IPS-20b (cell line): ENCODE results near the gene ZDHHC14.

Experiments
- H3K27ac ChIP-seq: one replicate; pipeline ENCODE4 v1.5.1; 2013; ENCODE audit warnings: low read length
- H3K27me3 ChIP-seq: 2 replicates; pipeline ENCODE4 v1.6.1; 2013; ENCODE audit warnings: mild to moderate bottlenecking, low read length, inconsistent platforms; ENCODE audit not compliant: insufficient read depth
- H3K36me3 ChIP-seq: 2 replicates; pipeline ENCODE4 v1.6.1; 2013; ENCODE audit warnings: low read depth, mild to moderate bottlenecking, inconsistent platforms, low read length, moderate library complexity; ENCODE audit not compliant: insufficient read depth
- H3K4me1 ChIP-seq: 2 replicates; pipeline ENCODE4 v1.6.1; 2013; ENCODE audit warnings: mild to moderate bottlenecking, control low read depth, inconsistent platforms, low read length, moderate library complexity; ENCODE audit not compliant: insufficient read depth
- H3K4me3 ChIP-seq: 2 replicates; pipeline ENCODE4 v1.5.1; 2013; ENCODE audit warnings: mild to moderate bottlenecking, low read length, inconsistent platforms
- H3K9ac ChIP-seq: 2 replicates; pipeline ENCODE4 v1.6.1; 2013; ENCODE audit warnings: low read depth, mild to moderate bottlenecking, inconsistent platforms, low read length, moderate library complexity
- H3K9me3 ChIP-seq: 2 replicates; pipeline ENCODE4 v1.6.1; 2013; ENCODE audit warnings: mild to moderate bottlenecking, low read depth, low read length, inconsistent platforms; ENCODE audit not compliant: insufficient read depth

Gene ZDHHC14

GRCh38 chr6:157471895-157472686 is 91.1 kb downstream of the ZDHHC14 start:
- H3K36me3 ChIP-seq = no peaks in the 10 kb centered on the region
- H3K9ac ChIP-seq = no peak overlapping the region
- no peak overlapping the region for H3K27ac ChIP-seq
- H3K9me3 ChIP-seq = no peaks in the 10 kb centered on the region
- H3K4me3 ChIP-seq = no peak overlapping the region
- no peaks in the 10 kb centered on the region for H3K27me3 ChIP-seq
- H3K4me1 ChIP-seq = no peaks in the 10 kb centered on the region

GRCh38 chr6:157476797-157477196 is 95.8 kb downstream of the ZDHHC14 start:
- Histone ChIP-seq H3K4me3 (no peak overlapping the region), H3K36me3 (no peaks in the 10 kb centered on the region), H3K27me3 (no peaks in the 10 kb centered on the region), H3K9me3 (no peaks in the 10 kb centered on the region), H3K27ac (no peak overlapping the region), H3K9ac (no peak overlapping the region), H3K4me1 (no peaks in the 10 kb centered on the region)

GRCh38 chr6:157478926-157479325 is 97.9 kb downstream of the ZDHHC14 start:
- Histone ChIP-seq H3K27ac (no peak overlapping the region), H3K27me3 (no peaks in the 10 kb centered on the region), H3K4me3 (no peak overlapping the region), H3K36me3 (no peaks in the 10 kb centered on the region), H3K9ac (no peak overlapping the region), H3K9me3 (no peaks in the 10 kb centered on the region), H3K4me1 (no peaks in the 10 kb centered on the region)

- Histone ChIP-seq H3K27ac (no peak overlapping the region), H3K9ac (no peak overlapping the region), H3K27me3 (no peaks in the 10 kb centered on the region), H3K4me3 (no peak overlapping the region), H3K9me3 (no peaks in the 10 kb centered on the region), H3K4me1 (no peaks in the 10 kb centered on the region), H3K36me3 (no peaks in the 10 kb centered on the region)
Measured at GRCh38 chr6:157479464-157480303, 98.7 kb downstream of the ZDHHC14 start.

- no peaks in the 10 kb centered on the region for H3K9me3 ChIP-seq
- no peaks in the 10 kb centered on the region for H3K4me1 ChIP-seq
Measured at GRCh38 chr6:157481189-157481864, 100.3 kb downstream of the ZDHHC14 start.

GRCh38 chr6:157481865-157482249 is 100.9 kb downstream of the ZDHHC14 start:
- Histone ChIP-seq H3K9ac (no peak overlapping the region), H3K27ac (no peak overlapping the region), H3K4me1 (no peaks in the 10 kb centered on the region), H3K36me3 (no peaks in the 10 kb centered on the region), H3K4me3 (no peak overlapping the region), H3K9me3 (no peaks in the 10 kb centered on the region), H3K27me3 (no peaks in the 10 kb centered on the region)

More at GRCh38 chr6:157481189-157481864, 100.3 kb downstream of the ZDHHC14 start:
- H3K4me3 ChIP-seq = no peak overlapping the region
- no peaks in the 10 kb centered on the region for H3K36me3 ChIP-seq
- no peak overlapping the region for H3K9ac ChIP-seq
- H3K27ac ChIP-seq = no peak overlapping the region
- H3K27me3 ChIP-seq = no peaks in the 10 kb centered on the region

GRCh38 chr6:157483770-157484169 is 102.8 kb downstream of the ZDHHC14 start:
- Histone ChIP-seq H3K27me3 (no peaks in the 10 kb centered on the region), H3K36me3 (no peaks in the 10 kb centered on the region), H3K27ac (no peak overlapping the region), H3K4me3 (no peak overlapping the region), H3K9me3 (no peaks in the 10 kb centered on the region), H3K4me1 (peaks cover 8% of the 10 kb centered on the region; the same call in 1 of the 2 replicates), H3K9ac (no peak overlapping the region)

- H3K4me1 ChIP-seq = peaks cover 11% of the 10 kb centered on the region; the same call in 1 of the 2 replicates
- no peak overlapping the region for H3K27ac ChIP-seq
Measured at GRCh38 chr6:157484181-157484580, 103.2 kb downstream of the ZDHHC14 start.

GRCh38 chr6:157486572-157486971 is 105.6 kb downstream of the ZDHHC14 start:
- H3K4me1 ChIP-seq = peaks cover 15% of the 10 kb centered on the region; the same call in 1 of the 2 replicates

More at GRCh38 chr6:157484181-157484580, 103.2 kb downstream of the ZDHHC14 start:
- no peaks in the 10 kb centered on the region for H3K27me3 ChIP-seq
- no peak overlapping the region for H3K9ac ChIP-seq
- no peaks in the 10 kb centered on the region for H3K36me3 ChIP-seq
- H3K4me3 ChIP-seq = no peak overlapping the region
- H3K9me3 ChIP-seq = no peaks in the 10 kb centered on the region

GRCh38 chr6:157487110-157487773 is 106.3 kb downstream of the ZDHHC14 start:
- Histone ChIP-seq H3K27ac (no peak overlapping the region), H3K36me3 (no peaks in the 10 kb centered on the region), H3K27me3 (no peaks in the 10 kb centered on the region)

More at GRCh38 chr6:157486572-157486971, 105.6 kb downstream of the ZDHHC14 start:
- no peaks in the 10 kb centered on the region for H3K36me3 ChIP-seq
- no peak overlapping the region for H3K4me3 ChIP-seq
- no peak overlapping the region for H3K27ac ChIP-seq
- no peaks in the 10 kb centered on the region for H3K9me3 ChIP-seq
- H3K9ac ChIP-seq = no peak overlapping the region
- H3K27me3 ChIP-seq = no peaks in the 10 kb centered on the region

GRCh38 chr6:157488058-157488457 is 107.1 kb downstream of the ZDHHC14 start:
- no peak overlapping the region for H3K9ac ChIP-seq
- H3K36me3 ChIP-seq = no peaks in the 10 kb centered on the region
- no peak overlapping the region for H3K27ac ChIP-seq

More at GRCh38 chr6:157487110-157487773, 106.3 kb downstream of the ZDHHC14 start:
- Histone ChIP-seq H3K4me1 (peaks cover 15% of the 10 kb centered on the region; the same call in 1 of the 2 replicates), H3K4me3 (no peak overlapping the region), H3K9ac (no peak overlapping the region), H3K9me3 (no peaks in the 10 kb centered on the region)

More at GRCh38 chr6:157488058-157488457, 107.1 kb downstream of the ZDHHC14 start:
- Histone ChIP-seq H3K4me1 (peaks cover 15% of the 10 kb centered on the region; the same call in 1 of the 2 replicates), H3K27me3 (no peaks in the 10 kb centered on the region), H3K4me3 (no peak overlapping the region), H3K9me3 (no peaks in the 10 kb centered on the region)
